Right cardiac atrium (tissue), 5 donors: Measurements from ENCODE around the gene ADRA2C. TPM values are rescaled to one million over a fixed set of nuclear protein-coding genes. Genes with fewer than 3 reads are reported as not detected.

ENCODE experiments used
- ATAC-seq, 2 donors: fragments of 200-7000 bp; cut with Tn5 transposase; one replicate each; pipeline versions ENCODE4 v1.8.0 to v1.9.1; 2020; ENCODE audit warnings: moderate library complexity in 2 of 2, mild to moderate bottlenecking in 1 of 2
- DNase-seq, 3 donors: peaks; one replicate each; pipeline ENCODE4 v3.0.0-alpha.2; 2020
- H3K27ac ChIP-seq: one replicate; pipeline ENCODE4 v1.5.1; 2013; ENCODE audit warnings: mild to moderate bottlenecking, low read length, control low read depth, moderate library complexity
- H3K27me3 ChIP-seq: one replicate; pipeline ENCODE4 v1.6.1; 2013; ENCODE audit not compliant: control insufficient read depth, insufficient read depth
- H3K4me1 ChIP-seq: one replicate; pipeline ENCODE4 v1.6.1; 2013; ENCODE audit warnings: low read length; ENCODE audit not compliant: control insufficient read depth, insufficient read depth
- H3K4me3 ChIP-seq: one replicate; pipeline ENCODE4 v1.5.1; 2013; ENCODE audit warnings: low read length, control low read depth
- H3K9me3 ChIP-seq: one replicate; pipeline ENCODE4 v1.6.1; 2013; ENCODE audit warnings: low read length; ENCODE audit not compliant: control insufficient read depth
- WGBS: extraction: QIAGEN DNeasy Blood & Tissue Kit; methylation state at CpG from one replicate; pipeline ENCODE4 v1.1.7; 2013; 5-methylcytosine and 5-hydroxymethylcytosine counted together
- intact Hi-C, 4 donors: fragments of 100-400 bp; cut with DNase I; formaldehyde crosslinking; loops; one replicate each; pipeline versions ENCODE4 v1.11.0 to v1.14.0; 2022 to 2023
- long read RNA-seq, 4 donors: library from polyadenylated mRNA; unstranded; transcript quantifications; one replicate each; pipeline ENCODE4 v2.0.0, GENCODE V29; 2020 to 2021
- polyA plus RNA-seq: library from polyadenylated mRNA; stranded (reverse); fragments of 200-250 nt; gene quantifications from one replicate; pipeline ENCODE4 v1.2.3, GENCODE V29; 2013
- total RNA-seq, 4 donors: library from RNA; stranded (reverse); fragmentation: NEBNext Ultra II Directional; extraction: Animal tissue kit (Norgen Biotek cat#: 25700); gene quantifications; one replicate each; pipeline ENCODE4 v1.2.1, GENCODE V29; 2021
- donor health status: healthy with polysubstance abuse.
- donor health status: DM: no; HTN: yes; CAD: no.
- donor health status: DM: no; HTN: no; CAD: no.
- donor health status: DM: no; HTN: yes; CAD: no; lungs with severe emphysema.
- donor health status: DM: yes; HTN: yes; CAD: no.

The ADRA2C gene
- 1 to 10 TPM; 3.0 to 4.6 (median 3.5) TPM for total RNA-seq
- 4.8 TPM for polyA plus RNA-seq
- long read RNA-seq, donor 1, transcript ADRA2C-201 (1 exons, 2,129 nt): major isoform, 15 of 15 reads
- long read RNA-seq, donor 1, partial matches to known transcripts: 0 of 15 reads
- long read RNA-seq, donor 1, other reads (novel, unspliced or antisense): 0 of 15 reads
- long read RNA-seq, donor 2, transcript ADRA2C-201 (1 exons, 2,129 nt): major isoform, 10 of 10 reads
- long read RNA-seq, donor 2, partial matches to known transcripts: 0 of 10 reads
- long read RNA-seq, donor 2, other reads (novel, unspliced or antisense): 0 of 10 reads
- long read RNA-seq, donor 3, partial matches to known transcripts: 0 of 1 reads
- long read RNA-seq, donor 3, other reads (novel, unspliced or antisense): 0 of 1 reads
- long read RNA-seq, donor 4, transcript ADRA2C-201 (1 exons, 2,129 nt): major isoform, 7 of 7 reads
- long read RNA-seq, donor 4, partial matches to known transcripts: 0 of 7 reads
- long read RNA-seq, donor 4, other reads (novel, unspliced or antisense): 0 of 7 reads

DNA sequence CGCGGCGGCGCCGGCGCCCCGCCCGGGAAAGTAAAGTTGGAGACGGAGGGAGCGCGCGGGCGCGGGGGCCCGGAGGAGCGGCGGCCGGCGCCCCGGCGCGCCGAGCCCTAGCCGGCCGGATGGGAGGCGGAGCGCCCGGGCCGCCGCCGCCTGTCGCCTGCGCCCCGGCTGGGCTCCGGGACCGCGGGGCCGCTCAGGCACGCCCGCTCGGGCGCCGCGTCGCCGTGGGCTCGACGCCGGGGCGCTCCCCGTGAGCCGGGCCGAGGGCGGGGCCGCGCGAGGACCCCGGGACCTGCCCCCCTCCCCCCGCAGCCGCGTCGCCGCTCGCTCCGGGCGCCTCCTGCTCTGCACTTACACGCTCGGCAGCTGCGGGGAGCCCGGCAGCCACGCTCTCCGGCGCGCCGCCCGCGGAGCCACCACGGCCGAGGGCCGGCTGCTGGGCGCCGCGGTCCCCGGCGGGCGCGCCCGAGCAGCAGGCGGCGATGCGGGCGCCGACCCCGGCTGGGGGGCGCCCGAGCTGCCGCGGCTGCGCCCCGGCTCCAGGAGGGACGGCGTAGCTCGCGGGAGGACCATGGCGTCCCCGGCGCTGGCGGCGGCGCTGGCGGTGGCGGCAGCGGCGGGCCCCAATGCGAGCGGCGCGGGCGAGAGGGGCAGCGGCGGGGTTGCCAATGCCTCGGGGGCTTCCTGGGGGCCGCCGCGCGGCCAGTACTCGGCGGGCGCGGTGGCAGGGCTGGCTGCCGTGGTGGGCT is at the start of gene ADRA2C:
Gene ADRA2C, plus strand, starts transcription at position 350 of the 749 bp plus-strand sequence. Its CDS starts 222 bp downstream, at position 572.
- ATAC-seq (peak in 1 of 2 donors; percentile 20), DNase-seq (peak in 1 of 3 donors; percentile 61)
- H3K27me3 ChIP-seq: no peaks in the 10 kb centered on the region
- peak within 1 kb of the TSS; percentile 5 for H3K27ac ChIP-seq
- WGBS: under 1% methylated on average over 129 of the region's 131 CpGs
- H3K4me1 ChIP-seq: no peaks in the 10 kb centered on the region
- H3K4me3 ChIP-seq: peak within 1 kb of the TSS; percentile 60
- H3K9me3 ChIP-seq: no peaks in the 10 kb centered on the region
- intact Hi-C loops: no loop called here

GRCh38 chr4:3716631-3717235 is 49.5 kb upstream of the ADRA2C start:
- intact Hi-C loops: no loop called here
- H3K4me1 ChIP-seq: no peaks in the 10 kb centered on the region
- ATAC-seq (no peak), DNase-seq (peak; percentile 7 to 34 (median 24))
- H3K27ac ChIP-seq: no peak overlapping the region
- no peaks in the 10 kb centered on the region for H3K27me3 ChIP-seq
- no peak overlapping the region for H3K4me3 ChIP-seq
- WGBS: 77% methylated on average over 10 of the region's 10 CpGs
- H3K9me3 ChIP-seq: no peaks in the 10 kb centered on the region

DNA sequence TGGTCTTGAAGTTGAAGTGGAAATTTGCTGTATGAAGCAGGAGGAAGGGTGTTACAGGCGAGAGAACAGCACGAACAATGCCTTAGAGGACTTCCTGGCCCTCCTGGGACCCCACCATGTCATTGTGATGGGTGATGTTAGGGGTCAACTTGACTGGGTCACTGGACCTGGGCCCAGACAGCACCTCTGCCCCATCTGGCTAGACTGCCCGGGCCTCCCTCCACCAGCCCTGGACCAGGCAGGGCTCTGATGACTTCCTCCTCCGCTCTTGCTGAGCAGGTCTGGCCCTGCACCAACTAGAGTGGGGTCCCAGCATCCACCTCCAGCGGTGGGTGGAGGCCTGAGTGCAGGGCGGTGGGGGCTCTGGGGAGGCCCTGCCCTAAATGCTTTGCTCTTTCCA is 48.9 kb upstream of the ADRA2C start:
- peak in 2 of 3 donors; percentile 2 to 18 for DNase-seq
- no peaks in the 10 kb centered on the region for H3K4me1 ChIP-seq
- ATAC-seq: no peak
- H3K4me3 ChIP-seq: no peak overlapping the region
- H3K27me3 ChIP-seq: no peaks in the 10 kb centered on the region
- no peak overlapping the region for H3K27ac ChIP-seq
- no peaks in the 10 kb centered on the region for H3K9me3 ChIP-seq
- 63% methylated on average over 6 of the region's 6 CpGs for WGBS
- intact Hi-C loops: no loop called here

GRCh38 chr4:3718462-3718861 is 47.7 kb upstream of the ADRA2C start:
- ATAC-seq (no peak), DNase-seq (no peak)
- intact Hi-C loops: no loop called here
- Histone ChIP-seq H3K27me3 (no peaks in the 10 kb centered on the region), H3K9me3 (no peaks in the 10 kb centered on the region), H3K4me1 (no peaks in the 10 kb centered on the region), H3K4me3 (no peak overlapping the region), H3K27ac (no peak overlapping the region)
- 63% methylated on average over 2 of the region's 2 CpGs for WGBS

DNA sequence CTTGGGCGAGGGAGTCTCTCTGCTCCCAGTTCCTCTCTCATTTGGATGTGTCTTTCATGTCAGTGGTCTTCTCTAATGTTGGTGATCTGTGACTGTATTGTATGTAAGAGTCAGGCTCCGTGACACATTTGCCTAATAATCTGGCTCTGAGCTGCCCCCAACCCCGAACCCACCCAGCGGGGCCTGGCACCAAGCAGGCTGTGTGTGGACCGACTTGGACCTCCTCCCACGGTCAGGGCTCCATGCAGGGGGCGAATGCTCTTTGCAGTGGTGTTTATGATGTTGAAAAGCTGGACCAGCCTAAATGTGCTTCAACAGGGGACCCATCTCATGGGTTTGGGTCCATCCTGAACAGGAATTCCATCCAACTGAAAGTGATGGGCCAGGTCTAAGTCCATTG is 47.0 kb upstream of the ADRA2C start:
- H3K27me3 ChIP-seq: no peaks in the 10 kb centered on the region
- H3K9me3 ChIP-seq: no peaks in the 10 kb centered on the region
- intact Hi-C loops: no loop called here
- 84% methylated on average over 7 of the region's 7 CpGs for WGBS
- H3K4me1 ChIP-seq: no peaks in the 10 kb centered on the region
- H3K27ac ChIP-seq: no peak overlapping the region
- peak in 1 of 3 donors; percentile 4 for DNase-seq
- ATAC-seq: no peak
- H3K4me3 ChIP-seq: no peak overlapping the region

GRCh38 chr4:3719836-3720235 is 46.3 kb upstream of the ADRA2C start:
- no peaks in the 10 kb centered on the region for H3K9me3 ChIP-seq
- no peaks in the 10 kb centered on the region for H3K27me3 ChIP-seq
- WGBS: 75% methylated on average over 11 of the region's 11 CpGs
- no peak overlapping the region for H3K4me3 ChIP-seq
- no peak overlapping the region for H3K27ac ChIP-seq
- H3K4me1 ChIP-seq: no peaks in the 10 kb centered on the region
- DNase-seq: peak in 2 of 3 donors; percentile 18 to 22
- intact Hi-C loops: no loop called here
- no peak for ATAC-seq

- WGBS: 49% methylated on average over 4 of the region's 4 CpGs
- DNase-seq: no peak
- intact Hi-C loops: no loop called here
- no peaks in the 10 kb centered on the region for H3K4me1 ChIP-seq
- H3K4me3 ChIP-seq: no peak overlapping the region
- H3K27ac ChIP-seq: no peak overlapping the region
- no peak for ATAC-seq
- H3K27me3 ChIP-seq: no peaks in the 10 kb centered on the region
- no peaks in the 10 kb centered on the region for H3K9me3 ChIP-seq
Measured at GRCh38 chr4:3720466-3720865, 45.7 kb upstream of the ADRA2C start.

GRCh38 chr4:3721186-3721585 is 45.0 kb upstream of the ADRA2C start:
- intact Hi-C loops: no loop called here
- H3K4me1 ChIP-seq: no peaks in the 10 kb centered on the region
- DNase-seq (peak in 2 of 3 donors; percentile 3 to 20), ATAC-seq (no peak)
- WGBS: 55% methylated on average over 8 of the region's 8 CpGs
- H3K27me3 ChIP-seq: no peaks in the 10 kb centered on the region
- H3K9me3 ChIP-seq: no peaks in the 10 kb centered on the region
- H3K27ac ChIP-seq: no peak overlapping the region
- no peak overlapping the region for H3K4me3 ChIP-seq

DNA sequence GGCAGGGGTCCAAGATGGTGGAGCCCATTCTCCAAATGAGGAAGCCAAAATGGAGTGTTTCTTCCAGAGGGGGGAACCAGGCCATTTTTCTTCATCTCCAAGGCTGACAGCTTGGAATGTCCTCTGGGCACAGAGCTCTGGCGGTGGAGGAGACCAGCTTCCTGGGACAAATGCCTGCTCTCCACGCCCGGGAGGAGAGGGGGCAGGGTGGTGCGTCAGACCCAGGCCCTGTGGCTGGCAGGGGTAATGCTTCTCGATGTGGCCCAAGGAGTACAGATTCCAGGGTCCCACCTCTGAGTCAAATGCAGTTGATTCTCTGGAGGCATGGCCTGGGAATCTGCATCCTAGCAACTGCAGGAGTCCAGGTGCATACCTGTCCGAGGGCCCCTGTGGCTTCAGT is 44.6 kb upstream of the ADRA2C start:
- peak in 2 of 3 donors; percentile 3 to 12 for DNase-seq
- Histone ChIP-seq H3K4me1 (no peaks in the 10 kb centered on the region), H3K27ac (no peak overlapping the region), H3K27me3 (no peaks in the 10 kb centered on the region), H3K4me3 (no peak overlapping the region), H3K9me3 (no peaks in the 10 kb centered on the region)
- no peak for ATAC-seq
- intact Hi-C loops: no loop called here
- WGBS: 63% methylated on average over 6 of the region's 6 CpGs

DNA sequence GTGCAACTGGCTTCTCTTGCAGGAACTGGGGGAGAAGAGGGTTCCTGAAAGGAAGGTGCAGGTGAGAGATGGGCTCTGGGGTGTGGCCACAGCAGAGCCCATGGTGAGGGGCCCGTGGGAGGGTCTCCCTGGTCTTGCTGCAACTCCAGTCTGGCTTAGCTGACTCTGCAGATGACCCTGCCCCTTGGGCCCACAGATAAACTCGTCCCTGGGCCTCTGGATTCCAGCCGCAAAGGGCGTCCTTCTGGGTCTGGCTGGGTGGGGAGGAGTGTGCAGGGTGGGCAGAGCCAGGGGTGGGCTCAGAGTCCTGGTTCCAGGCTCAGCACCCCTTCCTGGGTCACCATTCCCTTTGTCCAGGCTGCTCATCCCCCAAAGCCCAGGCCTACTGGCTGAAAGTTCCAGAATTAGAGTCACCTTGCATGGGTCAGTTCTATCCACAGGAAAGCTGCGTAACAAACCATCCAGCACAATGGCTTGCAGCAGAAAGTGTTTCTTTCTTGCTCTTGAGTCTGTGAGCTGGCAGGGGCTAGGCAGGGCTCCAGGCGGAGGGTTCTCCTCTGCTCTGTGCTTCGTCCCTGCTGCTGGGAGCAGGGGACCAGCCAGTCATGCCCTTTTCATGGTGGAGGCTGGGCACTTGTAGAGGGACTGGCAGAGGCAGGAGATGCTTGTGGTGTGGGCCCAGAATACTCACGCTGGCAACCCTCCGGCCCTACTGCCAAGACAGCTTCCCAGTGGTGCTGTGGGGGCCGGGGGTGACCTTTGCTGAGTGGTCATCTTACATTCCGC is 43.5 kb upstream of the ADRA2C start:
- WGBS: 88% methylated on average over 11 of the region's 11 CpGs
- no peaks in the 10 kb centered on the region for H3K9me3 ChIP-seq
- H3K27me3 ChIP-seq: no peaks in the 10 kb centered on the region
- no peaks in the 10 kb centered on the region for H3K4me1 ChIP-seq
- H3K27ac ChIP-seq: no peak overlapping the region
- ATAC-seq (no peak), DNase-seq (peak in 1 of 3 donors; percentile 22)
- no peak overlapping the region for H3K4me3 ChIP-seq
- intact Hi-C loops: no loop called here
